Esophagus muscularis mucosa (tissue), 4 donors: ENCODE data around the gene RFX5. TPM values are rescaled to one million over a fixed set of nuclear protein-coding genes. Genes with fewer than 3 reads are reported as not detected.
A peak's percentile ranks its signal among the peaks of the same experiment; 100 is the strongest.

Experiments
- DNase-seq: peaks from one replicate; pipeline ENCODE4 v3.0.0-alpha.2; 2017; ENCODE audit errors: extremely low spot score
- H3K27ac ChIP-seq, 4 donors: fragments of 200-600 bp; sonication (generic); replicated peaks in 1 of 4; 1 replicate in 3 of 4; 2 replicates in 1 of 4; pipeline ENCODE4 v1.5.1; 2016 to 2019; ENCODE audit warnings: mild to moderate bottlenecking in 1 of 4
- H3K27me3 ChIP-seq, 4 donors: fragments of 200-600 bp; sonication (generic); one replicate each; pipeline versions ENCODE4 v1.5.1 to v1.6.0; 2016 to 2019
- H3K36me3 ChIP-seq, 4 donors: fragments of 200-600 bp; sonication (generic); one replicate each; pipeline ENCODE4 v1.5.1; 2016 to 2019
- H3K4me1 ChIP-seq, 4 donors: fragments of 200-600 bp; sonication (generic); one replicate each; pipeline ENCODE4 v1.5.1; 2016 to 2019
- H3K4me3 ChIP-seq, 4 donors: fragments of 200-600 bp; sonication (generic); 1 replicate in 2 of 4; 2 replicates in 2 of 4; pipeline ENCODE4 v1.5.1; 2016 to 2019; ENCODE audit warnings: mild to moderate bottlenecking in 4 of 4, moderate library complexity in 1 of 4
- H3K9me3 ChIP-seq, 4 donors: fragments of 200-600 bp; sonication (generic); 1 replicate in 3 of 4; 2 replicates in 1 of 4; pipeline ENCODE4 v1.5.1; 2016 to 2019
- CTCF ChIP-seq, 3 experiments: fragments of 200-600 bp in 2 of 3; fragments of 450-650 bp in 1 of 3; sonication (generic) in 2 of 3; IDR thresholded peaks; one replicate each; pipeline ENCODE4 v1.5.1; 2017 to 2019; ENCODE audit warnings: antibody characterized with exemption in 3 of 3, mild to moderate bottlenecking in 2 of 3, moderate library complexity in 1 of 3
- EP300 ChIP-seq: sonication (generic); formaldehyde crosslinking; IDR thresholded peaks from one replicate; pipeline ENCODE4 v1.6.1; 2017; ENCODE audit warnings: antibody characterized with exemption
- POLR2A ChIP-seq: fragments of 450-650 bp; IDR thresholded peaks from one replicate; pipeline ENCODE4 v1.6.1; 2017; ENCODE audit warnings: antibody characterized with exemption, moderate library complexity, mild to moderate bottlenecking, low read depth
- POLR2AphosphoS5 ChIP-seq, 2 donors: sonication (generic); formaldehyde crosslinking; IDR thresholded peaks; one replicate each; pipeline ENCODE4 v1.6.1; 2017; ENCODE audit warnings: antibody characterized with exemption in 2 of 2
- WGBS: methylation state at CpG from one replicate; pipeline ENCODE4 v1.1.5; 2018; 5-methylcytosine and 5-hydroxymethylcytosine counted together
- intact Hi-C: fragments of 100-400 bp; cut with DNase I; formaldehyde crosslinking; loops from one replicate; pipeline ENCODE4 v1.15.1; 2023
- total RNA-seq, 4 donors: library from RNA; depleted of rRNA; stranded (reverse); fragments of >200 nt; gene quantifications; one replicate each; pipeline versions ENCODE4 v1.1.0 to v1.2.1, GENCODE V29; 2016

RFX5 gene
- total RNA-seq, 4 donors from 2014 or later: 40.3 to 50.3 (median 45.0) TPM

- Histone ChIP-seq H3K9me3 (no peaks in the 10 kb centered on the region), H3K27me3 (no peaks in the 10 kb centered on the region), H3K36me3 (peaks cover 23 to 74% (median 58%) of the 10 kb centered on the region in 4 donors), H3K4me1 (peaks cover 65 to 75% (median 68%) of the 10 kb centered on the region in 4 donors), H3K4me3 (no peak overlapping the region), H3K27ac (peak overlapping the region; percentile 72 to 85 (median 82))
- TF ChIP-seq EP300 (no peak), POLR2A (no peak)
- 86% methylated on average over 8 of the region's 8 CpGs for WGBS
- DNase-seq: no peak
- intact Hi-C loops: no loop called here
Measured at GRCh38 chr1:151312826-151313225, 34.2 kb downstream of the RFX5 start.

GRCh38 chr1:151312411-151312810, 34.6 kb downstream of the RFX5 start:
- Histone ChIP-seq H3K9me3 (no peaks in the 10 kb centered on the region), H3K4me3 (no peak overlapping the region), H3K4me1 (peaks cover 65 to 75% (median 68%) of the 10 kb centered on the region in 4 donors), H3K36me3 (peaks cover 25 to 74% (median 60%) of the 10 kb centered on the region in 4 donors), H3K27ac (peak overlapping the region; percentile 72 to 85 (median 82)), H3K27me3 (no peaks in the 10 kb centered on the region)
- TF ChIP-seq POLR2A: no peak
- no peak for TF ChIP-seq CTCF (IDR thresholded peaks at IDR 0.05)
- TF ChIP-seq POLR2AphosphoS5 (IDR thresholded peaks at IDR 0.05): no peak
- no peak for TF ChIP-seq EP300
- DNase-seq: no peak
- 89% methylated on average over 4 of the region's 4 CpGs for WGBS
- intact Hi-C loops: no loop called here

GRCh38 chr1:151311589-151312331, 35.3 kb downstream of the RFX5 start:
- H3K27me3 ChIP-seq: no peaks in the 10 kb centered on the region
- no peak overlapping the region for H3K4me3 ChIP-seq
- no peak for TF ChIP-seq CTCF (IDR thresholded peaks at IDR 0.05)
- TF ChIP-seq POLR2AphosphoS5 (IDR thresholded peaks at IDR 0.05): peak; percentile 89 to 90
- peaks cover 28 to 74% (median 60%) of the 10 kb centered on the region in 4 donors for H3K36me3 ChIP-seq
- WGBS: 38% methylated on average over 7 of the region's 7 CpGs
- intact Hi-C loops: no loop called here
- peak overlapping the region; percentile 72 to 85 (median 82) for H3K27ac ChIP-seq
- H3K4me1 ChIP-seq: peaks cover 65 to 75% (median 68%) of the 10 kb centered on the region in 4 donors
- DNase-seq: peak; percentile 92
- H3K9me3 ChIP-seq: no peaks in the 10 kb centered on the region

GRCh38 chr1:151311011-151311410, 36.0 kb downstream of the RFX5 start:
- intact Hi-C loops: no loop called here
- Histone ChIP-seq H3K4me3 (no peak overlapping the region), H3K27ac (peak overlapping the region; percentile 71 to 85 (median 76)), H3K27me3 (no peaks in the 10 kb centered on the region), H3K4me1 (peaks cover 62 to 75% (median 68%) of the 10 kb centered on the region in 4 donors), H3K9me3 (no peaks in the 10 kb centered on the region), H3K36me3 (peaks cover 33 to 74% (median 61%) of the 10 kb centered on the region in 4 donors)
- no peak for DNase-seq
- TF ChIP-seq CTCF (IDR thresholded peaks at IDR 0.05): no peak
- TF ChIP-seq EP300: no peak
- no peak for TF ChIP-seq POLR2AphosphoS5 (IDR thresholded peaks at IDR 0.05)
- TF ChIP-seq POLR2A: no peak
- WGBS: 66% methylated on average over 4 of the region's 4 CpGs

GRCh38 chr1:151309811-151310323, 37.2 kb downstream of the RFX5 start:
- intact Hi-C loops: no loop called here
- DNase-seq: no peak
- peaks cover 35 to 74% (median 61%) of the 10 kb centered on the region in 4 donors for H3K36me3 ChIP-seq
- WGBS: 44% methylated on average over 7 of the region's 7 CpGs
- peak overlapping the region; percentile 71 to 85 (median 76) for H3K27ac ChIP-seq
- no peaks in the 10 kb centered on the region for H3K9me3 ChIP-seq
- TF ChIP-seq POLR2AphosphoS5 (IDR thresholded peaks at IDR 0.05): peak in 1 of 2 donors; percentile 19
- no peak for TF ChIP-seq POLR2A
- TF ChIP-seq EP300: no peak
- no peak for TF ChIP-seq CTCF (IDR thresholded peaks at IDR 0.05)
- H3K4me1 ChIP-seq: peaks cover 56 to 65% (median 61%) of the 10 kb centered on the region in 4 donors
- H3K4me3 ChIP-seq: no peak overlapping the region
- no peaks in the 10 kb centered on the region for H3K27me3 ChIP-seq
